ENCODE data around the gene MTMR6.

Gene MTMR6

GRCh38 chr13:25214491-25215252 lies 72.6 kb downstream of the MTMR6 start:
- no peak for DNase-seq

- DNase-seq, result no peak
These were observed 73.6 kb downstream of the MTMR6 start for GRCh38 chr13:25213715-25214114.

GRCh38 chr13:25210842-25211569 lies 76.3 kb downstream of the MTMR6 start:
- no peak for DNase-seq

- DNase-seq, result no peak
These were observed 79.9 kb downstream of the MTMR6 start for GRCh38 chr13:25207291-25207810.

- no peak for DNase-seq
These were observed 82.4 kb downstream of the MTMR6 start for GRCh38 chr13:25204863-25205262.

GRCh38 chr13:25203127-25203740 lies 84.1 kb downstream of the MTMR6 start:
- DNase-seq, result no peak

GRCh38 chr13:25200783-25201182 lies 86.5 kb downstream of the MTMR6 start:
- no peak for DNase-seq

- DNase-seq, result no peak
These were observed 88.6 kb downstream of the MTMR6 start for GRCh38 chr13:25198647-25199046.

- no peak for DNase-seq
These were observed 90.3 kb downstream of the MTMR6 start for GRCh38 chr13:25196971-25197370.
